Body of pancreas (tissue), 4 donors: ENCODE results near the gene P2RX6. TPM values are rescaled to one million over a fixed set of nuclear protein-coding genes. Genes with fewer than 3 reads are reported as not detected.

Experiments
- ATAC-seq: fragments of 150-250 bp; one replicate; pipeline ENCODE4 v1.9.1; 2016
- DNase-seq, 4 donors: peaks; one replicate each; pipeline ENCODE4 v3.0.0-alpha.2; 2019
- H3K27ac ChIP-seq, 4 donors: fragments of 200-600 bp; sonication (generic); 1 replicate in 3 of 4; 2 replicates in 1 of 4; pipeline versions ENCODE4 v1.5.1 to v1.6.1; 2016 to 2019; ENCODE audit warnings: mild to moderate bottlenecking in 1 of 4, mixed read lengths in 1 of 4, moderate library complexity in 1 of 4
- H3K27me3 ChIP-seq, 2 donors: fragments of 200-600 bp; sonication (generic); one replicate each; pipeline ENCODE4 v1.6.0; 2016; ENCODE audit warnings: mild to moderate bottlenecking in 1 of 2
- H3K36me3 ChIP-seq, 2 donors: fragments of 200-600 bp; sonication (generic); replicated peaks in 1 of 2; 2 replicates each; pipeline ENCODE4 v1.5.1; 2016; ENCODE audit warnings: low read depth in 2 of 2; ENCODE audit not compliant: insufficient read depth in 1 of 2
- H3K4me1 ChIP-seq: fragments of 200-600 bp; sonication (generic); one replicate; pipeline ENCODE4 v1.6.0; 2016
- H3K4me3 ChIP-seq, 2 donors: fragments of 200-600 bp; sonication (generic); 1 replicate in 1 of 2; 2 replicates in 1 of 2; pipeline ENCODE4 v1.5.1; 2016 to 2019
- H3K9me3 ChIP-seq, 3 donors: fragments of 200-600 bp; sonication (generic); 1 replicate in 2 of 3; 2 replicates in 1 of 3; pipeline ENCODE4 v1.5.1; 2016
- CTCF ChIP-seq, 7 experiments: fragments of 450-650 bp in 4 of 7; fragments of 200-600 bp in 3 of 7; sonication (generic) in 3 of 7; IDR thresholded peaks; one replicate each; pipeline ENCODE4 v1.5.1; 2016 to 2019; ENCODE audit warnings: antibody characterized with exemption in 7 of 7
- POLR2A ChIP-seq, 3 donors: fragments of 450-650 bp; IDR thresholded peaks; one replicate each; pipeline ENCODE4 v1.6.1; 2016; ENCODE audit warnings: antibody characterized with exemption in 3 of 3, mild to moderate bottlenecking in 2 of 3
- WGBS, 2 donors: methylation state at CpG; one replicate each; pipeline ENCODE4 v1.1.5; 2017; 5-methylcytosine and 5-hydroxymethylcytosine counted together
- intact Hi-C: fragments of 100-400 bp; cut with DNase I; formaldehyde crosslinking; loops from one replicate; pipeline ENCODE4 v1.15.1; 2023
- total RNA-seq, 2 donors: library from RNA; depleted of rRNA; stranded (reverse); fragments of >200 nt; gene quantifications; one replicate each; pipeline ENCODE4 v1.1.0, GENCODE V29; 2016

Gene P2RX6
- total RNA-seq, 2 donors from 2014 or later = not detected

- DNase-seq (no peak), ATAC-seq (no peak)
- no peaks in the 10 kb centered on the region for H3K9me3 ChIP-seq
- no peak overlapping the region for H3K4me3 ChIP-seq
- 60 to 65% methylated on average over 13 to 16 of the region's 16 CpGs for WGBS, 2 donors
- no peaks in the 10 kb centered on the region for H3K36me3 ChIP-seq
- TF ChIP-seq CTCF (IDR thresholded peaks at IDR 0.05) (no peak), POLR2A (IDR thresholded peaks at IDR 0.05) (no peak)
- H3K27ac ChIP-seq = no peak overlapping the region
- H3K27me3 ChIP-seq = no peaks in the 10 kb centered on the region
- intact Hi-C loops = no loop called here
- H3K4me1 ChIP-seq = peaks cover 2% of the 10 kb centered on the region
Measured at GRCh38 chr22:20974336-20974955, 40.5 kb upstream of the P2RX6 start.

GRCh38 chr22:20975541-20976290, 39.2 kb upstream of the P2RX6 start:
- intact Hi-C loops = no loop called here

GRCh38 chr22:20976291-20976877, 38.6 kb upstream of the P2RX6 start:
- DNase-seq = no peak
- 60 to 78% methylated on average over 13 to 24 of the region's 24 CpGs for WGBS, 2 donors
- H3K36me3 ChIP-seq = no peaks in the 10 kb centered on the region

More at GRCh38 chr22:20975541-20976290, 39.2 kb upstream of the P2RX6 start:
- TF ChIP-seq POLR2A (IDR thresholded peaks at IDR 0.05) = no peak
- TF ChIP-seq CTCF (IDR thresholded peaks at IDR 0.05) = no peak
- Histone ChIP-seq H3K4me1 (peaks cover 14% of the 10 kb centered on the region), H3K36me3 (no peaks in the 10 kb centered on the region), H3K27me3 (no peaks in the 10 kb centered on the region), H3K4me3 (no peak overlapping the region), H3K9me3 (no peaks in the 10 kb centered on the region), H3K27ac (no peak overlapping the region)
- 65 to 71% methylated on average over 11 to 14 of the region's 14 CpGs for WGBS, 2 donors
- ATAC-seq (no peak), DNase-seq (no peak)

GRCh38 chr22:20977019-20977418, 37.9 kb upstream of the P2RX6 start:
- WGBS, 2 donors = 68 to 75% methylated on average over 9 to 11 of the region's 11 CpGs
- Histone ChIP-seq H3K4me3 (no peak overlapping the region), H3K27ac (no peak overlapping the region), H3K9me3 (no peaks in the 10 kb centered on the region), H3K36me3 (no peaks in the 10 kb centered on the region), H3K4me1 (peaks cover 23% of the 10 kb centered on the region), H3K27me3 (no peaks in the 10 kb centered on the region)
- intact Hi-C loops = no loop called here
- ATAC-seq (no peak), DNase-seq (no peak)
- no peak for TF ChIP-seq CTCF (IDR thresholded peaks at IDR 0.05)
- no peak for TF ChIP-seq POLR2A (IDR thresholded peaks at IDR 0.05)

More at GRCh38 chr22:20976291-20976877, 38.6 kb upstream of the P2RX6 start:
- peaks cover 20% of the 10 kb centered on the region for H3K4me1 ChIP-seq
- no peaks in the 10 kb centered on the region for H3K9me3 ChIP-seq
- H3K27me3 ChIP-seq = no peaks in the 10 kb centered on the region
- no peak overlapping the region for H3K4me3 ChIP-seq
- TF ChIP-seq CTCF (IDR thresholded peaks at IDR 0.05) = no peak
- no peak for TF ChIP-seq POLR2A (IDR thresholded peaks at IDR 0.05)
- ATAC-seq = no peak
- no peak overlapping the region for H3K27ac ChIP-seq
- intact Hi-C loops = no loop called here
